ENCODE results near the gene MEF2C.
"Not testable (repeated sequence)": the region's sequence is repeated elsewhere in the genome, so short reads cannot be mapped to it uniquely, and the experiment has no call there.

The MEF2C gene

DNA sequence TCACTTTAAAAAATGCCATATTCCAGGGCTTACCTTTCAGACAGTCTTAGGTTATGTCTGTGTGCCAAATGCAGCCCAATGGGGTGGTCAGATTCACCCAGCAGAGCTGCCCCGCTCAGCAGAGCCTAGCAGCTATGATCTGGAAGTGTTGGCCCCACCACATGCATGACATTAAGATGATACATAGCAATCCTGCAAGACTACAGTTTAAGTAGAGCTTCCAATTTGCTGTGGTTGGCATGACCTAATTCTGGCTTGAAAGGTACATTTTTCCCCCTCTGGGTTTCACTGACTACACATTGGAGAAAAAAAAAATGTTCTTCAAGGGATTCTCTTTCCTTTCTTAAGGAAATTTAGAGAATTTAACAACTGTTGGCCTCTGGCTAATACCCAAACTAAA lies 22.5 kb downstream of the MEF2C start:
- no peak for DNase-seq

DNA sequence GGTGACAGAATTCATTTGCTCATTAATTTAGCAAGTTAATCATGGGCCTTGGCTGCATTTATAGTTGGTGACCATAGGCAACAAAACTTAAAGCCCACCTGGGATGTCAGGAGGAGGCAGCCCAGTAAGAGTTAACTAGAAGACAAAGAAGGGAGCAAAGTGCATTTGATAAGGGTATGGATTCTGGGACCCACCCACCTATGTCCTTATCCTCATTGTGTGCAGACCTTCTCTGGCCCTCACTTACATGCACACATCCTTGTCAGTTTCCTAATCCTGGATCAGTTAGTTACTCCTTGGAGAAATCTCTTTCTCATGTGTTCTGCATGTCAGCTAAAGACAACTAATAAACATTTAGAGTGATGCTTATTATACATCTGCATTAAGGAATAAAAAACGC lies 24.6 kb downstream of the MEF2C start:
- DNase-seq: no peak

DNA sequence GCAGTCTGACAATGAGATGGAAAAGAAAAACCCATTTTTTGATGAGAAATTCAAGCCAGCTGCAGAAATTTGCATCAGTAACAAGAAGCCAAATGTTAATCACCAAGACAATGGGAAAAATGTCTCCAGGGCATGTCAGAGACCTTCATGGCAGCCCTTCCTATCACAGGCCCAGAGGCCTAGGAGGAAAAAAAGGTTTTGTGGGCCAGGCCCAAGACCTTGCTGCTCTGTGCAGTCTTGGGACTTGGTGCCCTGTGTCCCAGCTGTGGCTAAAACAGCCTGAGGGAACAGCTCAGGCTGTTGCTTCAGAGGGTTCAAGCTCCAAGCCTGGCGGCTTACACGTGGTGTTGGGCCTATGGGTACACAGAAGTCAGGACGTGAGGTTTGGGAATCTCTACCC lies 26.6 kb downstream of the MEF2C start:
- not testable (repeated sequence) for DNase-seq

DNA sequence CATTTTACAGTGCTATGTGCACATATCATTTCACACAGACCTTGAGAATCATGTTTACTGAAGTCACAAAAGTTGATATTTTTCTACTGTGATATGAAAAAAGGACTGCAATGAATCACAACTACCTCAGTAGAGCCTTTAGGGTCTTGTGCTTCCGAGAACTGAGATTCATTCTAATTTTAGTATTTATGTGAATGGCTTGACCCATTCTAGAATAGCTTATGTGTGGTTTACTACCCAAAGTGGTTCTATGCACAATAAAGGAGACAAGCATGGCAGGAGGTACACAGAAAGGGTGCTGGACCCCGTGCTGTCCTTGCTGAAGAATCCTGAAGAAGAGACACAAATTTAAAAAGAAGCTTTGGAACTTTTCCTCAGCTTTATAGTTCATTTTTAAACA lies 28.2 kb downstream of the MEF2C start:
- DNase-seq: no peak

DNA sequence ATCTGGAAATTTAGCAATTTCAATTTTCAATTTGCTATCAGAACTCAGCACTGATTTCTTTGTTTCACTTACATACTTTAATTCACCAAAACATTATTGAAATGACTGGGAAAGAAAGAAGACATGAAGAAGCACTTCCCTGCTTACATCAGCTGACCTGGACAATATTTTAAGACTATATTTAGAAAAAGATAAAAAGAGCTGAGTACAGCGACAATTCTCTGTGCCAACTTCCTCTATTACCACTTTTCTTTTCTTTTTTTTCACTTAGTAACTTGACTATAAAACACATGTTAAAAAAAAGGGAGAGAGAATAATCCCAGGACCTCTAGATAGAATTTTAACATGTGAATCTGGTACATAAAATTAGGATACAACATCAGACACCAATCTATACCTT lies 35.6 kb downstream of the MEF2C start:
- no peak for DNase-seq

DNA sequence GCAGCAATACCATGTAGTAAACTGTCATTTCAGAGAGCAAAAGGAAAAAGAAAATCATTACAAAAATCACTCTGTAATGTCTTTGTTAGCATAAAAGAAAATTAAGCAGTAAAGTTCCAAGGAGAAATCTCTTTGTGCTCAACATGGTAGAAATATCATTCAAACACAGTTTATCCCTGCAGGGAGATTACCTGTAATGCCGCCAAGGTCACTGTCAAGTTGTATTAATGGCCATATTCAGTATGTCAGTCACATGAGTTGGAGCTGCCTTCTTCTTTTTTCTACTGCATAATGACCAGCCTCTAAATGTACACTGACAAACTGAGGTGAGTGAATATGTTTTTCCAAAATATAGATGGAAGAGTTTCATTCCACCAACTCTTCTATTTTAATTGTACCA lies 36.5 kb downstream of the MEF2C start:
- no peak for DNase-seq

DNA sequence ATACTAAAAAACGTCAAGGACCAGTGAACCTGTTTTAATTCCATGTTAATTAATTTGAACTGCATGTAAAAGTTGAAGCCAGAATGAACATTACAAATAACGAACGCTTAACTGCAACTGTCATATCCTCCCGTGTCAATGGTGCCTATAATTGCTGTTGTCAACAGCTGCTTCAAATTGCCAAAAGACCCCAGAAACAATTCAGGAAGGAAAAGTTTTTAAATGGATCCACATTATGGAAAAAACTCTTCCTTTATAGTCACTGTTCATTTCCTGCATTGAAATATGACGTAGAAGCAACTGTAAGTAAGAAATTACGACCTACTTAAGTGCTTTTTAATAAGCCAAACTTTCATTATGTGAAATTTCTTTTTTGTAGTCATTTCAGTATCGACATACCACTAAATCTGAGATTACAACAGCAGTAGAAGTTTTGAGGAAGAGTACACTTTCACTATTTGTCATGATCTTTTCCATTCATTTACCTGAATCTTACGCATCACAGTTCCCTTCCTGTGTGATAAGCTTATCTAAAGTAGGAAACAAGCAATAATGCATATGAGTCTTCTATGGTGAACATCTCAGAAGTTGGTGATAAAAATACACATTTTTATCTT lies 37.8 kb downstream of the MEF2C start:
- no peak for DNase-seq

DNA sequence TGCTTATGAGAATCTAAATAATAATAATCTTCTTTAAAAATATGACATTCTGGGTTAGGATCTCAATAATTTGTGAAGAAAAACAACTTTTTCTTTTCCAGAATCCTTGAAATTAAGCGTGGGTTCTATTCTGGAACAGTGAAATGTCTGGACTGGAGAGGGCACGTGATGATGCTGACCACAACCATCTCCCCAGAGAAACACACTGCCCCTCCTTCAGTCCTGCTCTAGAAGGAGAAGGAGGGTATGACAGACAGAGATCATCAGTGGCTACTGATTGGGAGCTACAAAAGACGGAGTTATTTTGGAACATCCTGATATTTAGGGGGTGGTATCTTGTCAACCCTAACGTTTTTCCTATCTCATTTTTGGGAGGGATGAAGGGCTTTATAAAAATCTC lies 40.2 kb downstream of the MEF2C start:
- no peak for DNase-seq

DNA sequence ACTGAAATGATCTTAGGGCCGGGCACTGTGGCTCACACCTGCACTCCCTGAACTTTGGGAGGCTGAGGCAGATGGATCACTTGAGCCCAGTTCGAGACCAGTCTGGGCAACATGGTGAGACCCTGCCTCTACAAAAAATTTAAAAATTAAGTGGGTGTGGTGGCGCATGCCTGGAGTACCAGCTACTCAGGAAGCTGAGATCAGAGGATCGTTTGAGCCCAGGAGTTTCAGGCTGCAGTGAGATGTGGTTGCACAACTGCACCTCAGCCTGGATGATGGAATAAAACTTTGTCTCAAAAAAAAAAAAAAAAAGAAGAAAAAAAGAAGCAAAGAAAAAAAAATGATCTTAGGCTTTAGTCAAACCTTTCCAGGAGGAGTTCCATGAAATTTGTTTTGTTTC lies 41.8 kb downstream of the MEF2C start:
- no peak for DNase-seq

DNA sequence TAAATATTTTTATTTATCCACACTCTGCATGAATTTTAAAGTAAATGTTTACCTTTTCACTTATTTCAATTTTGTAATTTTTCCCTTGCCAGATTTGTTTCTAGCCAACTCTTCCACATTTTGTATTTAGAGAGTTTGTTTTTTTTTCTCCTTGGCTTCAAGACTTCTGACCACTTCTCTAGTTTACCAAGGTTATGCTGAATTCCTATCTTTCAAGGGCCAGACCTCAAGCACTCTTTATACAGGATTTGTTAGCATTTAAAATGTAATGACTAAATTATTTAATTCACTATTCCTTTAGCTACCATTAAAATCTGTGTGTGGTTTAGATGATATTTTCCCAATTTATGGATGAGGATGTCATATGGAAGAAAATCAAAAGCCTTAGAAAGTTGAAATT lies 42.5 kb downstream of the MEF2C start:
- no peak for DNase-seq

DNA sequence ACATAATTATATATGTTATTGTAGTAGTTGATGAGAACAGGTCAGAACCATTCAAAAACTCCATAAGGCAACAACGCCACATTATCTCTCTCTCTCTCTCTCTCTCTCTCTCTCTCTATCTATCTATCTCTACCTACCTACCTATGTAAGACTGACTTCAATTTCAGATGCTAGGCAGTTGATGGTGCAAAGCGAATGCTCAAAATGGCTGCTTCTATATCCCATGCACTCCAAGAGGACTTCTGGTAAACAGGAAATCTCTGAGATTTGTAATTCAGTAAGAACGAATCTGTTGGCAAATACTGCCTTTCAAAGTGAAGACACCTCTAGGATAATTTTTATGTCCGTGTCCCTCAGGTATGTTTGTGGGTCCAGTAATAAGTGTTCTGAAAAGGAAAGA lies 43.7 kb downstream of the MEF2C start:
- DNase-seq: no peak

DNA sequence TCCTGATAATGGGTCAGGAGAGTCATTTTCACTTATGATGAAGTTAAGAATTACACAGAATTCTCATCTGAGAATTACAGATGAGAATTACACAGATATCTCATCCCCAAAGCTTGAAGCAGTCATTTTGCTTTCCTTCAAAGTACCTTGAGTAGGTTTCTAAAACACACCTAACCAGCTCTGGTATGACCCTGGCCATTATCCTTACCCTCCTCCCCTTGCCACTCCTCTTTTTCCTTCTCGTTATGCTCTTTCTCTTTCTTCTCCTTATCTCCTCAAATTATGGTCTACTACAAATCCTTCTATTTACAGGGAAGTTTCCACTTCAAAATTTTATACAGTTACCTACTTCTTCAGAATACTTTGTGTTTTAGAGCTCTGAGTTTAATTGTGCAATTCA lies 44.5 kb downstream of the MEF2C start:
- no peak for DNase-seq

DNA sequence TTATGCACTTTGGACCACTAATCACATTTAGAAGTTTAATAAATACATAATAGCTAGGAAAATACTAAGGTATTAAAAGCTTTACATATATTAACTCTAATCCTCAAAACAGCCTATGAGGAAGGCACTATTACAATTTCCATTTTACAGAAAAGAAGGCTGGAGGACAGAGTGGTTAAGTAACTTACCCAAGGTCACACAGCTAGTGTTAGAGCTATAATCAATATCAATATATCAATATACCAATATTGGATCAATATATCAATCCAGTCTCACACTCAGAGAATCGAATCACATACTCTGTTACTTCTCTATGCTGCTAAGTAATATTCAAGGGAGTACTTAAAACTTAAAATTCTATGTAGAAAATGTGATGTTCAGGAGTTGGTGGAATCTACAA lies 45.2 kb downstream of the MEF2C start:
- no peak for DNase-seq

DNA sequence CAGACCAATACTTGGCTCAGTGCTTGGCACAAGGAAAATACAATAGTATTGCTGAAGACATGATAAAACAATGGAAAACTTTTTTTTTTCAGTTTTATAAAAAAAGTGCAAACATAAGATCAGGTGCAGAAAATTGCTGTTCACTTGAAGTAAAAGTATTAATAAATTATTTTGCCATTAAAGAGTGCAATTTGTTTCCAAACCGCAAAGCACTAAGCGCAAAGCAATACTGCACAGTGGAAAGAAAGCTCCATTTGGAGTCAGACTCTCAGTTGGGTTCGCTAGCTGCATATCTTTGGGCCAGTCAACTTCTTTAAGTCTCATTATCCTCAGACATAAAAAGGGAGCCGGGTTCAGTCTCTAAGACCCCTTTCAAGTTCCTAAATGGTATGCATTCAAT lies 45.8 kb downstream of the MEF2C start:
- DNase-seq: no peak

DNA sequence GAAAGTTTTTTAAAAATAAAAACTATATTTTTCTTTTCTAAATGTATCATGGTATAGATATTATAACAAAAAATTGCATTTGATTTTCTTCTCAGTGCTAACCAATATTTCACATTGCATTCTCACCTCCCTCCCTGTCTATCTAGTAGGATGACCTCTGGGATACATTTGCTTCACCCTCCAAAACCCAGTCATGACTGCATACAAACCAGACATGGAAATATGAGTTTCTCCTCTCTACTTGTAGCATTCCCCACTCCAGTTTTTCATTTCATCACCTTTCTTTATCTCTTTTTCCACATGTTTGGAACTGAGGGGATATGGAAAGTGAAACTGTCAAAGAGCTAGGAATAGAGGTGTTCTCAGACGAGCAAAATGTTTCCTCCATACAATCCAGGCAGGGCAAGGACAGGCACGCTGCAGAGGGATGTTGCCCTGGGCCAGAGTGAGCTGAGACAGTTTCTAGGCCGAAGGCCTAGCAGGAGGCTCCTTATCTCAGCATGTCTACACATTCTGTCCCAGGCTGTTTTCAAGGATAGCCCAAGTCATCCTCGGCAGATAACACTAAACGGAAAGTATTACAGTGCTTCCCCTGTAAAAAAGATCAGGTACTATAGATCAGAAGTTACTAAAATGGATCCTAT lies 46.7 kb downstream of the MEF2C start:
- DNase-seq: no peak

DNA sequence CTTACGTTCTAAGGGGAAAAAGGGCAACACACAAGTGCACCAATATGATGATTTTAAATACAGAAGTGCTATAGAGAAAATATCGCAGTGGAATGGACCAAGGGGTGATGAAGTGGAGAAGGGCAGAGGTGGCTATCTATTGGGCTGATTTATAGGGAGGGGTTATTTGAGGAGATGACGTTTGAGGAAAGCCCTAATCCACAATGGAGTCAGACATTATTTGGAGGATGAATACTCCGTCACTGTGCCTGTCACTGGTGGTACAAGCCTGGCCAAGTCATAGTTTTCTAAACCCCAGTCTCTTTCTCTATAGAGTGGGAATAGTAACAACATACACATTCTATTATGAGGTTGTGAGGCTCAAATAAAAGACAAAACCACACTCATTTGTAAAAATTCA lies 48.5 kb downstream of the MEF2C start:
- no peak for DNase-seq

DNA sequence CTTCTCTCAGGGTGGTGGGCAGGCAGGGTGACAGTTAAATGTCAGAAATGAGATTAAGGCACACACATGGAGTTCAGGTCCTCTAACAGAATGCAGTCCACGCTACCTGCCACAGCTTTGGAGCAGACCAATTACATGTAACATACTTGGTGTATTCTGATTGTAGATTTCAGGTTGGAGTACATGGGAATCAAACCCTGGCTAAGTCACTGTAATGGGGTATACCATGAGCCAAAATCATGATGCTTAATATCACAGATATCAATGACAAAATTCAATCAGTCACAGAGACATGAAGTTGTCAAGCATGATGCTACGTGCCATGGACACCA lies 48.9 kb downstream of the MEF2C start:
- DNase-seq: no peak

DNA sequence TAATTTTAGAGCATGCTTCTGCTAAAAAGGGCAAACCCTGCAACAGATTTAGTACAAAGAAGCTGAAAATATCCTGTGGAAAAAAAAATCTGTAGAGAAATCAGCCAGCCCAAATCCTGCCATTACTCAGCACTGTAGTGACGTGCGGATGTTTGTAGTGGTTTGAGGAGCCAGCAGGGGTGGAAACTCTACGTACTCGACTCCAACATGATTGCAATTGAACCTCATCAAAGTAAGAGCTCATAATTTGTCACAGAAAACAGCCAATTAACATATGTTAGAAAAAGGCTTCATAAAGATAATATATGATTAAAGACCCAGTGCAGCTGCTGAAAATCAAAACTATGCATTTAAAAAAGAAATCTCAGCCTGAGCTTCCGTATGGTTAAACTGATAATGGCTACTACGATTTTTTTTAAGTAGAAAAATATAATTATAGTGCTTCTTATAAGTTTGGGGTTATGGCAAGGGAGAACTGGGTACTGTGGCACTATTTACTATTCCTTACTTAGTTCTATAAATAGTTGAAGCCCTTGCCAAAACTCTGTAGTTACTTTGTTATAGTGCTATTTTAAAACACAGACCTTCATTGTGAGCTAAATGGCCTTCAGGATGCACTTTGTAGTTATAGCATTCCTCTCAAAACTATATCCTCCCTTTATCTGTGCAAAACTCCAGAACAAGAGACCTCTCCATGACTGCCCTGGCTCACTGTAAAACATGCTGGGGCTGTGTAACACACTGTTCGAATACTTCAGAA lies 49.4 kb downstream of the MEF2C start:
- peak; percentile 36 to 50 for DNase-seq

DNA sequence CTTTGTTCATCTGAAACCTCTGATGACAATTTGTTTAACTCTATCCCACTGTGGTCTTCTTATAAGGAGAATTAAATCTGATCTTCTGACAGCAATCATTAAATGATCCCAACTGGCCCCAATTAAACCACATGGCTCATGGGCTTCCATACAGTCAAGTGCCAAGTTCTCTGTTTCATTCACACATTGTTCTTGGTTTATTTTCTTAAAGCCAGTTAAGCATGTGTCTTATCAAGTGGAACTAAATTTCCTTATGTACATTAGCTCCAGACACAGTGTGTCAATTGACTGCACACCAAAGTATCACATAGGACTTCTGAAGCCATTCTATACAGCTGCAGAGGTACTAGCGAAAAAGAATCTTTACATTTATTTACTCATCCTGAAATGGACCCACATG lies 51.2 kb downstream of the MEF2C start:
- DNase-seq: no peak

DNA sequence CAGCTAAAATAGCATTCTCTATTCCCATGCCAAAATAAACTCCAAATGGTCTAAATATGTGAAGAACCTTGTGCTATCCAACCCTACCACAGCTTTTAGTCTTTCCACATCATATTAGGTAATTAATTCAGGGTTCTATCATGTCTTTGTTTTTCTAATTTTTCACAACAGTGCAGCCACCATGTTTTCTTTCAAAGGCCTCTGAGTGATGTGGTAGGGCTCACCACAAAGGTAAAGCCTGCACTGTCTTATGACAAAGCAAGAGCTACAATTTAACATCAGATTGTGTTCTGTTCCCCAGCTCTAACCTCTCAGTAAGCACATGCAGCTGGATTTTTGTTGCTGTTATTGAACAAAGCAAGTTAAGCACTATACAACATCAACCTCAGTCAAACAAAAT lies 52.4 kb downstream of the MEF2C start:
- DNase-seq: no peak

DNA sequence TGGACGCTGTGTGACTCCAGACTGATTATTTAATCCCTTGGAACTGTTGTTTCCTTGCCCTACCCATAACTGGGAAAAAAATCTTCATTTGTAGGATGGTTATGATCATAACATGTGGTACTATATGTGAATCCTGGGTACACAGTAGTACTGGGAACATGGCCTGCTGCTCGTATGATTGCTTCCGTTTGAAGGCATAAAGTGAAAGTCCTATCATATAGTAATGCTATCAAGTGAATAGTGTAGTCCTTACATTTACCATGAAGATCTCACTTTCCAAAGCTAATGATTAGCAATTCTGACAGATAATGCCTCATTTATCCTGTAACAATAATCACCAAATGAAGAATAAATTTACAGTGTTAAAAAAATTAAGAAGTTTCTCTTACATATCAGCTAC lies 53.2 kb downstream of the MEF2C start:
- no peak for DNase-seq

DNA sequence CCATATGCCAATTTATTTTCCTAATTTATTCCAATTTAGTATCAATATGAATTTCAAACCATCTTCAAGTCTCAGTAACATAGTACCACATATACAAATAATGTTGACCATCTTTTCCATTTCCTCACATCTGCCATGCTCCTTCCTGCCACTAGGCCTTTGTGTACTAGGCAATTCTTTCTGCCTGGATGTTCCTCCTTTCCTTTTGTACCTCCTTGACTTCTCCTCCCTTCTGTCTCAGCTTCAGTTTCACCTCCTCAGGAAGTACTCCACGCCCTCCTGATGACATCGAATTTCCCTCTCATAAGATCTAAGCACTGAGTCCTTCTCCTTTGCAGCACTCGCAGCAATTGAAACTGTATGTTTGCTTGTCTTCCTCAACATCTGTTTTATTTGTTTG lies 53.9 kb downstream of the MEF2C start:
- no peak for DNase-seq

DNA sequence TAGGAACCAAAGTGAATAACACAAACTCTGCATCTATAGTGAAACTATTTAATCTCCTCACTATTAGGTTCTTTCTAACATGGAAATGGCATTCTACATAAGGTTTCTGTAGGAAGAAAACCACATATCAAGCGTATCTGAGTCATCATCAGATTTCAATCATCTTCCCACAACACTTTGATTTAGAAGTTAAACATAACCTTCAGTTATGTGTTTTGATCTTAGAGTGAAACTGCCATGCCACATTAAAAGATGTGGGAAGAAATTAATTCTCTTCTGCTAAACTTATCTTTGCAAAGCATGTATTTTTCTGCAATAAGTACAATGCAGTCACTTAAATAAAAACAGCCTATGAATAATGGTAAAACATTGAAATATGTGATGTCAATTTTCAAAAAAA lies 55.0 kb downstream of the MEF2C start:
- no peak for DNase-seq

DNA sequence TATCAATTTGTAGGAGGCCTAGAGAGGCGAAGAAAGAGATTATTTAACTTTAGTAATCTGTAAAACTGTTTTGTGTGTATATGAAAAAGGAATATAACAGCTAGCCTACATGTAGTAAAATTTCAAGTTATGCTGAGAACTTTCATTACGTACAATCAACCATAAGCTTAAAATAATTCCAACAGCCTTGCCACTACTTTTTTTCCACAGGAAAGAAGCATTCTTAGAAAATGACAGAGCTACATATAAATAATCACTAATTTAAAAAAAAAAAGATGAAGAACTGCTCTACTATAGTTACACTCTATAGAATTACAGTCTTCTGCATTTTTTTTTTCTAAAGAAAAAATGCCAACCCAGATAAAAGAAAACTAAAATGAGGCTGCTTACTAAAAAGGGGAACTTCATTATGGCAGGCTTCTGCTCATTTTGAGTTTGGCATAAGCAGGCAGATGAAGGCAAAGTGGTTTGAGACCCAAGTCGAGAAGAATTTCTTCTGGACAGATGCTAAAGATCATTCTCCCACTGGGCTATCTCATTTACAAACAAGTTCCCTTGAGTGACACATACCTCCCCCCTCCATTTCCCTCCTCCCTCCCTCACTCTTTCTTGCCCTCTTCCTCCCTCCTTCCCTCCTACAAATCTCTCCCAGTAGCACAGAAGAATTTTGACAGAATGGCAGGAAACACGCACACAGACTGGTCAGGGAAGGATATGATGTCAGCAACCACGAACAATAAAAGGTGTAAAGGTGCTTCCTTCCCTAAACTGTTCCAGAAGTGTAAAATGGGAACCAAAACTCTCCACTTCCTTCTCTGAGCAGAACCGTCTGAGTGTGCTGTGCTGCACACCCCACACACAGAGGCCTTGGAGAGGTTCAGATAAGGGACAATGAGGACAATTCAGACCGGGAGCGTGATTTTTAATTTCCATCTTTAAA lies 56.1 kb downstream of the MEF2C start:
- no peak for DNase-seq
